Natural killer cell (primary cell): Measurements from ENCODE around the gene NRGN. TPM values are rescaled to one million over a fixed set of nuclear protein-coding genes. Genes with fewer than 3 reads are reported as not detected.

Source experiments
- ATAC-seq, 3 donors: fragments of 150-1000 bp in 2 of 3; fragments of 200-7000 bp in 1 of 3; cut with Tn5 transposase; 1 replicate in 1 of 3; 2 replicates in 2 of 3; pipeline ENCODE4 v1.10.0; 2021; ENCODE audit warnings: mild to moderate bottlenecking in 2 of 3, moderate library complexity in 2 of 3
- DNase-seq, 2 donors: peaks; one replicate each; pipeline versions ENCODE4 v3.0.0 to v3.0.0-alpha.2; 2013 to 2021; ENCODE audit warnings: mixed read lengths in 1 of 2
- H3K27ac ChIP-seq: one replicate; pipeline ENCODE4 v1.5.1; 2013; ENCODE audit warnings: mild to moderate bottlenecking, low read length
- H3K27me3 ChIP-seq: one replicate; pipeline ENCODE4 v1.6.1; 2013; ENCODE audit warnings: low read length; ENCODE audit not compliant: control insufficient read depth, insufficient read depth
- H3K36me3 ChIP-seq: one replicate; pipeline ENCODE4 v1.6.1; 2013; ENCODE audit warnings: low read length; ENCODE audit not compliant: control insufficient read depth, insufficient read depth
- H3K4me1 ChIP-seq: one replicate; pipeline ENCODE4 v1.6.1; 2013; ENCODE audit warnings: low read length; ENCODE audit not compliant: control insufficient read depth, insufficient read depth
- H3K4me3 ChIP-seq: one replicate; pipeline ENCODE4 v1.5.1; 2013; ENCODE audit warnings: low read length
- H3K9me3 ChIP-seq: one replicate; pipeline ENCODE4 v1.6.1; 2013; ENCODE audit warnings: low read length; ENCODE audit not compliant: control insufficient read depth, insufficient read depth
- H3K27ac Mint-ChIP-seq, 2 donors: one replicate each; pipeline ENCODE4 v1.8.0; 2022; ENCODE audit warnings: mild to moderate bottlenecking in 2 of 2, mixed read lengths in 2 of 2, moderate library complexity in 1 of 2
- H3K27me3 Mint-ChIP-seq, 2 donors: one replicate each; pipeline ENCODE4 v1.8.0; 2022; ENCODE audit warnings: low read depth in 2 of 2, mixed read lengths in 2 of 2
- H3K36me3 Mint-ChIP-seq: one replicate; pipeline ENCODE4 v1.8.0; 2022; ENCODE audit warnings: mixed read lengths
- H3K4me1 Mint-ChIP-seq, 2 donors: one replicate each; pipeline ENCODE4 v1.8.0; 2022; ENCODE audit warnings: mixed read lengths in 2 of 2
- H3K4me3 Mint-ChIP-seq: one replicate; pipeline ENCODE4 v1.8.0; 2022; ENCODE audit warnings: mild to moderate bottlenecking, moderate library complexity, mixed read lengths
- H3K9me3 Mint-ChIP-seq, 2 donors: one replicate each; pipeline ENCODE4 v1.8.0; 2022; ENCODE audit warnings: mixed read lengths in 2 of 2
- WGBS: methylation state at CpG from one replicate; pipeline ENCODE4 v1.1.7; 2013; ENCODE audit warnings: missing lambda C conversion rate; ENCODE audit not compliant: insufficient coverage; 5-methylcytosine and 5-hydroxymethylcytosine counted together
- intact Hi-C: fragments of 100-400 bp; cut with micrococcal nuclease; formaldehyde crosslinking; loops from one replicate; pipeline ENCODE4 v1.14.2; 2022
- total RNA-seq, 4 donors: library from RNA; stranded (reverse); fragments of 120-200 nt in 1 of 4; gene quantifications; one replicate each; pipeline versions ENCODE4 v1.2.3 to v1.2.4, GENCODE V29; 2013 to 2022
- TF ChIP-seq, protein P1 (sequence below): fragments of 200-600 bp; IDR thresholded peaks from one replicate; pipeline ENCODE4 v1.8.0; 2022; ENCODE audit warnings: antibody characterized with exemption

The NRGN gene
- total RNA-seq, 3 donors from 2014 or later (not counting 1 experiment from before 2014, with no cell fraction given): 11.1 to 70.9 (median 28.4) TPM

DNA sequence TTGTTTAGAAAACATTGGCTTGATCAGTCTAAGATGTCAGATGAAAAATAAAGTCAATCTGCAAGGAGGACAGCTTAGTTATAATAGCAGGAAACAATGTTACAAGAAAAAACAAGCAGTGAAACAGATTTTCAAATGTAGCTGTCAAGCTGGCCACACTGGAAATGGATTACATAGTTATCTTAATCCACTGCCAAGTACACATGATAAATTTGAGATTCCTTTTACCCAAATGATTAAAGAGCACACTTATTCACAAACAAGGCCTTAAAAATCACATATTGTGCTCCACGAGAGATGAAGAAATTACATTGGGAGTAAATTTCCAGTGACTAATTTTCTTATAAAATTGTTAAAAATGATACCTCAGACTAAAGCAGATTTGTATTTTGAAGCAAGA, 39.8 kb downstream of the NRGN start:
- no CpG with 5 or more reads among the region's 1 CpG for WGBS
- no peak overlapping the region for H3K4me3 ChIP-seq
- TF ChIP-seq, protein P1, sequence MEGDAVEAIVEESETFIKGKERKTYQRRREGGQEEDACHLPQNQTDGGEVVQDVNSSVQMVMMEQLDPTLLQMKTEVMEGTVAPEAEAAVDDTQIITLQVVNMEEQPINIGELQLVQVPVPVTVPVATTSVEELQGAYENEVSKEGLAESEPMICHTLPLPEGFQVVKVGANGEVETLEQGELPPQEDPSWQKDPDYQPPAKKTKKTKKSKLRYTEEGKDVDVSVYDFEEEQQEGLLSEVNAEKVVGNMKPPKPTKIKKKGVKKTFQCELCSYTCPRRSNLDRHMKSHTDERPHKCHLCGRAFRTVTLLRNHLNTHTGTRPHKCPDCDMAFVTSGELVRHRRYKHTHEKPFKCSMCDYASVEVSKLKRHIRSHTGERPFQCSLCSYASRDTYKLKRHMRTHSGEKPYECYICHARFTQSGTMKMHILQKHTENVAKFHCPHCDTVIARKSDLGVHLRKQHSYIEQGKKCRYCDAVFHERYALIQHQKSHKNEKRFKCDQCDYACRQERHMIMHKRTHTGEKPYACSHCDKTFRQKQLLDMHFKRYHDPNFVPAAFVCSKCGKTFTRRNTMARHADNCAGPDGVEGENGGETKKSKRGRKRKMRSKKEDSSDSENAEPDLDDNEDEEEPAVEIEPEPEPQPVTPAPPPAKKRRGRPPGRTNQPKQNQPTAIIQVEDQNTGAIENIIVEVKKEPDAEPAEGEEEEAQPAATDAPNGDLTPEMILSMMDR: no peak
- no peaks in the 10 kb centered on the region for H3K27me3 ChIP-seq
- Mint-ChIP-seq H3K4me3 (no peak overlapping the region), H3K27me3 (no peaks in the 10 kb centered on the region), H3K36me3 (no peaks in the 10 kb centered on the region), H3K4me1 (peaks cover 14 to 16% of the 10 kb centered on the region in 2 donors), H3K27ac (no peak overlapping the region), H3K9me3 (no peaks in the 10 kb centered on the region)
- no peak overlapping the region for H3K27ac ChIP-seq
- no peaks in the 10 kb centered on the region for H3K36me3 ChIP-seq
- H3K4me1 ChIP-seq: no peaks in the 10 kb centered on the region
- DNase-seq: no peak
- no peak for ATAC-seq
- intact Hi-C loops: no loop called here
- no peaks in the 10 kb centered on the region for H3K9me3 ChIP-seq

DNA sequence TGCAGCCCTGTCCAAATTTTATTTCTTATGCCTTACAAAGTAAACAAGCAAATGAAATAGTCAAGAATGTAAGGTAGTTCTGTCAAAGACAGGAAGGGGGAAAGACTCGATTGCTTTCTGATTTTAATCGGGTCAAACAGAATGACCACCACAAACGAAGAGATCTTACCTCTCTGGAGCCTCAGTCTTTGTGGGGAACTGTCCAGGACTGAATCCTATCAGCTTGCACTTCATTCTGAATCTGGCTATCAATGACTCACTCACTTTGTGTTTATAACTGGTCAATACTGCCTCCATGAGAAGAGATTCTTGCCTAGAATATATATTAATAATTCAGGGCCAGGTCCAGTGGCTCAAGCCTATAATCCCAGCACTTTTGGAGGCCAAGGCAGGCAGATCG, 43.3 kb downstream of the NRGN start:
- H3K9me3 ChIP-seq: no peaks in the 10 kb centered on the region
- ATAC-seq: no peak
- no peak overlapping the region for H3K27ac Mint-ChIP-seq

DNA sequence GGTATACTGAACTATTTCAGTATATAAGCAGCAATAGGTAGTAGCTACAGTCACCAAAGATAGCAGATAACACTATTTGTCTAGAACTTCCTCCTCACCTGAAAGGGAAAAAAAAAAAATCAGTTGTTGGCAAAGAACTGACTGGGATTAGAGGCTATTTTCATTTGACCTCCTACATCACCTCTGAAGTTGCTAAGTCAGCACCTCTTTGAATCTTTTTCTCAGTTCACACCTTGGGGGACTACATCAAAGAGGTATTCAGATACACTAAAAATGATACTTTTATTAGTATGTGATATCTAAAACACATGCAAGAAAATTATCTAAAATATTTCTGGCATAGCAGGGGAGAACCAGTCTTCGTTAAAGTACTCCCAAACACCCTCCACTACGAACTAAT, 44.3 kb downstream of the NRGN start:
- Mint-ChIP-seq H3K27ac (no peak overlapping the region), H3K36me3 (no peaks in the 10 kb centered on the region), H3K9me3 (no peaks in the 10 kb centered on the region)

More for the DNA sequence above, 43.3 kb downstream of the NRGN start:
- no peak for DNase-seq
- H3K36me3 ChIP-seq: no peaks in the 10 kb centered on the region
- no peak overlapping the region for H3K27ac ChIP-seq
- Mint-ChIP-seq H3K36me3 (no peaks in the 10 kb centered on the region), H3K9me3 (no peaks in the 10 kb centered on the region), H3K4me3 (no peak overlapping the region), H3K27me3 (no peaks in the 10 kb centered on the region), H3K4me1 (peaks cover 0 to 4% of the 10 kb centered on the region in 2 donors)
- WGBS: 97% methylated on average over 4 of the region's 4 CpGs
- no peaks in the 10 kb centered on the region for H3K4me1 ChIP-seq
- no peak overlapping the region for H3K4me3 ChIP-seq
- intact Hi-C loops: no loop called here
- H3K27me3 ChIP-seq: no peaks in the 10 kb centered on the region
- TF ChIP-seq, protein P1: no peak

DNA sequence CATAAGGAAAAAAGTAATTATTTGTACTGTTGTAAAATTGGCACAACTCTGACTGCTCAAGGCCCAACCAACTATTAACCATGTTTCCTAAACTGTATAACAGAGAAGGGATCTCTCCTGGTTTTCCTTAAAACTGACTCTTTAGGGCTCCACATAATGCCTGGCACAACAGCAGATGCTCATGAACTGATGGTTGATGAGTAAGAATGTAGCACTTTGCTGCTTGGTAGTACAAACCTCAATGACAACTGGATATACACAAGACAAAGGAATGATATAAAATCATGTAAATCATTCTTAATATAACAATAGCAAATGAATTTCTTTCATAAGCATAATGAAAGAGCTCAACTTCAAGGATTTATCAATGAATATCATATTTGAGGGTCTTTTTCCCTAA, 48.8 kb downstream of the NRGN start:
- no peaks in the 10 kb centered on the region for H3K9me3 ChIP-seq
- no peaks in the 10 kb centered on the region for H3K27me3 Mint-ChIP-seq
- TF ChIP-seq, protein P1: no peak
- intact Hi-C loops: no loop called here
- H3K27ac ChIP-seq: no peak overlapping the region
- H3K4me1 Mint-ChIP-seq: peaks cover 29 to 34% of the 10 kb centered on the region in 2 donors
- no peaks in the 10 kb centered on the region for H3K27me3 ChIP-seq
- H3K9me3 Mint-ChIP-seq: no peaks in the 10 kb centered on the region
- no peaks in the 10 kb centered on the region for H3K36me3 Mint-ChIP-seq
- DNase-seq: no peak
- H3K4me1 ChIP-seq: no peaks in the 10 kb centered on the region
- no peaks in the 10 kb centered on the region for H3K36me3 ChIP-seq
- ATAC-seq: no peak
- no peak overlapping the region for H3K4me3 ChIP-seq
- no peak overlapping the region for H3K4me3 Mint-ChIP-seq
- no peak overlapping the region for H3K27ac Mint-ChIP-seq

More for the DNA sequence above, 44.3 kb downstream of the NRGN start:
- Mint-ChIP-seq H3K4me1 (peaks cover 0 to 4% of the 10 kb centered on the region in 2 donors), H3K27me3 (no peaks in the 10 kb centered on the region), H3K4me3 (no peak overlapping the region)
- intact Hi-C loops: no loop called here
- Histone ChIP-seq H3K36me3 (no peaks in the 10 kb centered on the region), H3K27me3 (no peaks in the 10 kb centered on the region), H3K27ac (no peak overlapping the region), H3K4me1 (no peaks in the 10 kb centered on the region), H3K4me3 (no peak overlapping the region), H3K9me3 (no peaks in the 10 kb centered on the region)
- TF ChIP-seq, protein P1: no peak
- WGBS: 100% methylated on average over 2 of the region's 2 CpGs
- ATAC-seq: no peak
- no peak for DNase-seq
